Measurements from ENCODE around the gene GRAMD2A. TPM values are rescaled to one million over a fixed set of nuclear protein-coding genes. Genes with fewer than 3 reads are reported as not detected.

GRAMD2A gene
- total RNA-seq, 4 donors from 2014 or later: 8.8 to 26.9 (median 9.0) TPM

DNA sequence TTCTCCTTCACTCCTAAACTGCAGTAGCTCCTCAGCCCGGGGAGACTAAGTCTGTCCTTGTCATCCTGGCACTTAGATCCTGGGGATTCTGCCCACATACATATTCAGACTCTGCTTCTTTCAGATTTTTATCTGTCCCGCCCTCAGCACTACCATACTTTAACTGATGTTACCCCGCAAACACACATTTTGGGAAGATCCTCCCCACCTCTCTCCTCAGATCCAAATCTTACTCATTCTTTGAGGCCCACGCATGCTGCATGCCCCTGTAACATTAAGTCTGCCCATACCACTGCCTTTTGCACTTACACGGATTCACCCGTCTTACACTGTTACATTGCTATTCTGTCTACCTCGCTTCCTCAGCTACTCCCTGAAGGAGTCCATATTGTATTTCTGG lies 43.3 kb downstream of the GRAMD2A start:
- Histone ChIP-seq H3K4me3 (replicated peaks in 1 of 3) (no peak overlapping the region), H3K4me1 (peaks cover 39 to 47% of the 10 kb centered on the region in 2 donors), H3K27ac (peak overlapping the region; percentile 89 to 92 (median 91)), H3K36me3 (no peaks in the 10 kb centered on the region), H3K9me3 (no peaks in the 10 kb centered on the region), H3K27me3 (no peaks in the 10 kb centered on the region)
- 96% methylated on average over 7 of the region's 7 CpGs for WGBS, 2 donors
- intact Hi-C loops (cut with DNase I): no loop called here
- DNase-seq: no peak
- TF ChIP-seq, protein P1, sequence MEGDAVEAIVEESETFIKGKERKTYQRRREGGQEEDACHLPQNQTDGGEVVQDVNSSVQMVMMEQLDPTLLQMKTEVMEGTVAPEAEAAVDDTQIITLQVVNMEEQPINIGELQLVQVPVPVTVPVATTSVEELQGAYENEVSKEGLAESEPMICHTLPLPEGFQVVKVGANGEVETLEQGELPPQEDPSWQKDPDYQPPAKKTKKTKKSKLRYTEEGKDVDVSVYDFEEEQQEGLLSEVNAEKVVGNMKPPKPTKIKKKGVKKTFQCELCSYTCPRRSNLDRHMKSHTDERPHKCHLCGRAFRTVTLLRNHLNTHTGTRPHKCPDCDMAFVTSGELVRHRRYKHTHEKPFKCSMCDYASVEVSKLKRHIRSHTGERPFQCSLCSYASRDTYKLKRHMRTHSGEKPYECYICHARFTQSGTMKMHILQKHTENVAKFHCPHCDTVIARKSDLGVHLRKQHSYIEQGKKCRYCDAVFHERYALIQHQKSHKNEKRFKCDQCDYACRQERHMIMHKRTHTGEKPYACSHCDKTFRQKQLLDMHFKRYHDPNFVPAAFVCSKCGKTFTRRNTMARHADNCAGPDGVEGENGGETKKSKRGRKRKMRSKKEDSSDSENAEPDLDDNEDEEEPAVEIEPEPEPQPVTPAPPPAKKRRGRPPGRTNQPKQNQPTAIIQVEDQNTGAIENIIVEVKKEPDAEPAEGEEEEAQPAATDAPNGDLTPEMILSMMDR (IDR thresholded peaks at IDR 0.05): no peak
- no peak for TF ChIP-seq POLR2A (IDR thresholded peaks at IDR 0.05)

DNA sequence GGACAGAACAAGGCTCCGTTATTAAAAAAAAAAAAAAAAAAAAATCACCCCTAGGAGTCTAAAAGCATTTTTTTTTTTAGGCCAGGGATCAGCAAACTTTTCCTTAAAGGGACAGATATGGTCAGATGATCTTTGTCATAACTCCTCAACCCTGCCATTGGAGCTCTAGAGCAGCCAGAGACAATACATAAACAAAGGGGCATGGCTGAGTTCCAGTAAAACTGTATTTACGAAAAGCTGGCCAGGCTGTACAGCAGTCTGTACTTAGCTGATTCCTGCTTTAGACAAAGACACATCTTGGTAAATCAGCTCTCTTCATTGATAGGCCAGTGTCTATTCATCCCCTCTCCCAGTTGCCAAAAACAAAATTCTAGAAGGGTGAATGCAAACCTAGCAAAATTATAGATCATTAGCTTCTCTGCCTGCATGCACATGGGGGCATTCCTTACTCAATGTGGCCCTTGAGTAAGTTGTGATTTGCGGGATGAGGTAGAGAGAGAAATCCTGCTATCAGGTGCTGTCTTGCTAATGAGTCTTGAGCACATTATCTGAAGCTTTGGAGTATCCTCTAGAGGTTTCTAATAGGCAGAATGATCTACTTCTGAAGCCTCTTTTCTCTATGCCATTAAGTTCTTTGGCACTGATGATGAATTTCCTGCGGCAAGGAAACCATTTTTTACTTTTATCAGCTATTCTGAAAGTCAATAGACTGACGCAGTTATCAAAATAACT lies 44.2 kb downstream of the GRAMD2A start:
- H3K36me3 ChIP-seq: no peaks in the 10 kb centered on the region
- H3K9me3 ChIP-seq: no peaks in the 10 kb centered on the region
- no peak for DNase-seq
- TF ChIP-seq, protein P1 (IDR thresholded peaks at IDR 0.05): no peak
- TF ChIP-seq POLR2A (IDR thresholded peaks at IDR 0.05): peak in 1 of 2 donors; percentile 54
- intact Hi-C loops (cut with DNase I): no loop called here
- H3K27ac ChIP-seq: peak overlapping the region; percentile 89 to 92 (median 91)
- peaks cover 39 to 47% of the 10 kb centered on the region in 2 donors for H3K4me1 ChIP-seq
- H3K4me3 ChIP-seq (replicated peaks in 1 of 3): no peak overlapping the region
- WGBS, 2 donors: 52 to 53% methylated on average over 5 of the region's 5 CpGs
- H3K27me3 ChIP-seq: no peaks in the 10 kb centered on the region

DNA sequence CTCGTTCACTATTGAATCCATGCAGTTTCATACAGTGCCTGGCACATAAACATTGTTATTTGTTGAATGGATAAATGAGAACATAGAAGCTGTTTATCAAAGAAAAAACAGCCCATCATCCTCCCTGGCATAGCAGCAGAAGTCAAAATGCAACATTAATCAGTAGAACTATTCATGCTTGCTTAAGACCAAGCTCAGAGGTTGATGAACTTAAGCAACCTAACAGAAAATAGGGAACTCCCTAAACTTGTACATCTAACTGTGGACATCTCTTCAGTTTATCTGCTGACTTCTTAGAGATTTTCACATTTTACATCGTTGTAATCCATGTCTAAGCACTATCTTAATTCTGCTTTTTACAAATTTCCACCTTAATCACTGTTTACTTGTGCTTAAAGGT lies 50.2 kb downstream of the GRAMD2A start:
- WGBS, 2 donors: 89 to 95% methylated on average over 2 of the region's 2 CpGs
- H3K4me1 ChIP-seq: peaks cover 23 to 42% of the 10 kb centered on the region in 2 donors
- no peak for DNase-seq
- H3K4me3 ChIP-seq (replicated peaks in 1 of 3): no peak overlapping the region
- H3K36me3 ChIP-seq: no peaks in the 10 kb centered on the region
- intact Hi-C loops (cut with DNase I): no loop called here
- H3K27me3 ChIP-seq: no peaks in the 10 kb centered on the region
- TF ChIP-seq, protein P1 (IDR thresholded peaks at IDR 0.05): no peak
- no peak for TF ChIP-seq POLR2A (IDR thresholded peaks at IDR 0.05)
- no peaks in the 10 kb centered on the region for H3K9me3 ChIP-seq
- peak overlapping the region in 2 of 3 donors; percentile 66 to 86 for H3K27ac ChIP-seq

DNA sequence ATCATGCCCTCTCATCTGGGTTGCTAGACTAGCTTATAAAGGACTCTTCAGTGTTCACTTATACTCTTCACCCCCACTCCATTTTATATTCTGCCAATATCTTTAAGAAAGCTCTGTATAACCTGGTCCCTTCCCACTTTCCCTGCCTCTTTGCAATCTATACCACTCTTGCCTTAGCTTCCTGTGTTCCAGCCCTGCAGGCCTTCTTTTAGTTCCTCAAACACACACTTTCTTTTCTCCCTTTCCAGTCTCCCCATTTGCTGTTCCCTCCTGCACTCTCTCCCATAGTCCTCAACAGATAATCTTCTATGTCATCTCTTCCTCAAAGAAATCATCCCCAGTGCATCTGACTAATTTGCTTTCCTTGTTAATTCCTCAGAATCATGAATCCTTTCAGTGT lies 50.7 kb downstream of the GRAMD2A start:
- no peaks in the 10 kb centered on the region for H3K9me3 ChIP-seq
- intact Hi-C loops (cut with DNase I): no loop called here
- no peaks in the 10 kb centered on the region for H3K36me3 ChIP-seq
- no peak for TF ChIP-seq POLR2A (IDR thresholded peaks at IDR 0.05)
- TF ChIP-seq, protein P1 (IDR thresholded peaks at IDR 0.05): no peak
- no peak for DNase-seq
- peak overlapping the region; percentile 66 to 86 (median 78) for H3K27ac ChIP-seq
- no peak overlapping the region for H3K4me3 ChIP-seq (replicated peaks in 1 of 3)
- H3K4me1 ChIP-seq: peaks cover 20 to 42% of the 10 kb centered on the region in 2 donors
- no peaks in the 10 kb centered on the region for H3K27me3 ChIP-seq

DNA sequence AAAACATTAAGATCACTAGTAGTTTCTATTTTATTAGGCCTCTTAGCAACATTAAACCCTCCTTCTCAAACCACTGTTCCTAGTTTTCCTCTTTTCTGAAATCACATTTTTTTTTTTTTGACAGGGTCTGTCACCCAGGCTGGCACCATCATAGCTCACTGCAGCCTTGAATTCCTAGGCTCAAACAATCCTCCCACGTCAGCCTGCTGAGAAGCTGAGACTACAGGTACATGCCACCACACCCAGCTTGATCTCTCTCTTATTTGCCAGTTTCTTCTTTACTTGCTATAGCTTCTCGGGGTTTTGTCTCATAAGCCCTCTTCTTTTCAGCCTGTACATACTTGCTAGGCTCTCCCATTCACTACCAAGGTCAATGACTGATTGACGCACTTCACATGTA lies 51.4 kb downstream of the GRAMD2A start:
- Histone ChIP-seq H3K36me3 (no peaks in the 10 kb centered on the region), H3K4me3 (replicated peaks in 1 of 3) (no peak overlapping the region), H3K9me3 (no peaks in the 10 kb centered on the region), H3K27me3 (no peaks in the 10 kb centered on the region), H3K27ac (peak overlapping the region; percentile 66 to 86 (median 78)), H3K4me1 (peaks cover 21 to 44% of the 10 kb centered on the region in 2 donors)
- WGBS, 2 donors: 64 to 71% methylated on average over 3 of the region's 3 CpGs
- DNase-seq: peak; percentile 61 to 64
- intact Hi-C loops (cut with DNase I): no loop called here
- TF ChIP-seq, protein P1 (IDR thresholded peaks at IDR 0.05): no peak
- no peak for TF ChIP-seq POLR2A (IDR thresholded peaks at IDR 0.05)
